ENCODE results near the gene KCNJ13. TPM values are rescaled to one million over a fixed set of nuclear protein-coding genes. Genes with fewer than 3 reads are reported as not detected.

The KCNJ13 gene
- total RNA-seq, 1 experiment from 2014 or later: not detected

GRCh38 chr2:232749331-232749730, 27.0 kb downstream of the KCNJ13 start:
- no peak for DNase-seq (ENCODE audit: unreplicated experiment)
- CTCF ChIA-PET: interaction anchor here (0.6 to 1.0 kb wide), 3 partner anchors 20 to 142 kb away, joined by 3 to 4 read pairs (median 3); no protein-coding TSS in a partner anchor
- no peak for TF ChIP-seq CTCF (IDR thresholded peaks at IDR 0.05; ENCODE audit: unreplicated experiment)
- peak overlapping the region; percentile 37 for H3K27ac Mint-ChIP-seq (ENCODE audit: low read depth, unreplicated experiment)
- BruUV-seq (replicated peaks): no TSS peak
- no peaks in the 10 kb centered on the region for H3K9me3 Mint-ChIP-seq (ENCODE audit: unreplicated experiment)
- H3K36me3 Mint-ChIP-seq (ENCODE audit: insufficient read depth, unreplicated experiment): peaks cover 75% of the 10 kb centered on the region
- H3K4me3 Mint-ChIP-seq (ENCODE audit: unreplicated experiment): no peak overlapping the region
- peaks cover 6% of the 10 kb centered on the region for H3K4me1 Mint-ChIP-seq (ENCODE audit: insufficient read depth, unreplicated experiment)
- intact Hi-C loops (cut with micrococcal nuclease): no loop called here
- H3K27me3 Mint-ChIP-seq (ENCODE audit: insufficient read depth, unreplicated experiment): no peaks in the 10 kb centered on the region
- POLR2A ChIA-PET: interaction anchor here (0.6 kb wide), 1 partner anchor 494 kb away, joined by 3 read pairs; no protein-coding TSS in a partner anchor

- peaks cover 6% of the 10 kb centered on the region for H3K4me1 Mint-ChIP-seq (ENCODE audit: insufficient read depth, unreplicated experiment)
- no peak overlapping the region for H3K27ac Mint-ChIP-seq (ENCODE audit: low read depth, unreplicated experiment)
- H3K27me3 Mint-ChIP-seq (ENCODE audit: insufficient read depth, unreplicated experiment): no peaks in the 10 kb centered on the region
- intact Hi-C loops (cut with micrococcal nuclease): no loop called here
- no TSS peak for BruUV-seq (replicated peaks)
- no peaks in the 10 kb centered on the region for H3K9me3 Mint-ChIP-seq (ENCODE audit: unreplicated experiment)
- DNase-seq (ENCODE audit: unreplicated experiment): no peak
- ChIA-PET CTCF (no interaction called here), POLR2A (no interaction called here)
- no peak overlapping the region for H3K4me3 Mint-ChIP-seq (ENCODE audit: unreplicated experiment)
- peaks cover 73% of the 10 kb centered on the region for H3K36me3 Mint-ChIP-seq (ENCODE audit: insufficient read depth, unreplicated experiment)
- TF ChIP-seq CTCF (IDR thresholded peaks at IDR 0.05; ENCODE audit: unreplicated experiment): no peak
Observed at GRCh38 chr2:232748038-232748437, 28.3 kb downstream of the KCNJ13 start.

GRCh38 chr2:232744963-232745362, 31.4 kb downstream of the KCNJ13 start:
- no peak for TF ChIP-seq CTCF (IDR thresholded peaks at IDR 0.05; ENCODE audit: unreplicated experiment)
- DNase-seq (ENCODE audit: unreplicated experiment): no peak
- CTCF ChIA-PET: interaction anchor here (0.6 kb wide), 1 partner anchor 25 kb away, joined by 3 read pairs; no protein-coding TSS in a partner anchor
- no peaks in the 10 kb centered on the region for H3K27me3 Mint-ChIP-seq (ENCODE audit: insufficient read depth, unreplicated experiment)
- H3K9me3 Mint-ChIP-seq (ENCODE audit: unreplicated experiment): no peaks in the 10 kb centered on the region
- peaks cover 6% of the 10 kb centered on the region for H3K4me1 Mint-ChIP-seq (ENCODE audit: insufficient read depth, unreplicated experiment)
- H3K36me3 Mint-ChIP-seq (ENCODE audit: insufficient read depth, unreplicated experiment): peaks cover 62% of the 10 kb centered on the region
- BruUV-seq (replicated peaks): no TSS peak
- H3K27ac Mint-ChIP-seq (ENCODE audit: low read depth, unreplicated experiment): no peak overlapping the region
- intact Hi-C loops (cut with micrococcal nuclease): no loop called here
- POLR2A ChIA-PET: no interaction called here
- H3K4me3 Mint-ChIP-seq (ENCODE audit: unreplicated experiment): no peak overlapping the region

- intact Hi-C loops (cut with micrococcal nuclease): no loop called here
- no peaks in the 10 kb centered on the region for H3K9me3 Mint-ChIP-seq (ENCODE audit: unreplicated experiment)
- no peaks in the 10 kb centered on the region for H3K4me1 Mint-ChIP-seq (ENCODE audit: insufficient read depth, unreplicated experiment)
- no TSS peak for BruUV-seq (replicated peaks)
- H3K27ac Mint-ChIP-seq (ENCODE audit: low read depth, unreplicated experiment): no peak overlapping the region
- no peaks in the 10 kb centered on the region for H3K27me3 Mint-ChIP-seq (ENCODE audit: insufficient read depth, unreplicated experiment)
- ChIA-PET POLR2A (interaction anchor here (1.0 kb wide), 1 partner anchor 11 kb away, joined by 3 read pairs; no protein-coding TSS in a partner anchor), CTCF (no interaction called here)
- no peak for DNase-seq (ENCODE audit: unreplicated experiment)
- TF ChIP-seq CTCF (IDR thresholded peaks at IDR 0.05; ENCODE audit: unreplicated experiment): no peak
- H3K36me3 Mint-ChIP-seq (ENCODE audit: insufficient read depth, unreplicated experiment): peaks cover 50% of the 10 kb centered on the region
- H3K4me3 Mint-ChIP-seq (ENCODE audit: unreplicated experiment): no peak overlapping the region
Observed at GRCh38 chr2:232741972-232742371, 34.4 kb downstream of the KCNJ13 start.
